K562 (cell line): ENCODE data around the gene SIGLEC7. TPM values are rescaled to one million over a fixed set of nuclear protein-coding genes. Genes with fewer than 3 reads are reported as not detected.

ENCODE experiments used
- ATAC-seq: fragments of 200-7000 bp; cut with Tn5 transposase; 3 replicates; pipeline ENCODE4 v1.9.1; 2020; ENCODE audit warnings: moderate library complexity
- BruUV-seq: library from RNA; stranded (reverse); fragments of 400-500 nt; replicated peaks from 2 replicates; lab custom pipeline; 2021; lab: Mats Ljungman, UMichigan
- CTCF ChIA-PET: fragments of 300-600 bp; formaldehyde crosslinking; extraction: SDS; loops from one replicate; lab custom pipeline; 2021; ENCODE audit warnings: low intra/inter-chr PET ratio; lab: Yijun Ruan, JAX
- POLR2A ChIA-PET: fragments of 300-600, 350-650 bp; sonication (Branson Sonifier 250); formaldehyde crosslinking; extraction: SDS; loops from one replicate; lab custom pipeline; 2021; ENCODE audit warnings: antibody characterized with exemption, inconsistent platforms; lab: Yijun Ruan, JAX
- DNase-seq, 4 experiments: peaks; one replicate each; pipeline versions ENCODE4 v3.0.0 to v3.0.0-alpha.2; 2011 to 2018; ENCODE audit warnings: low spot score in 3 of 4, mixed read lengths in 3 of 4; ENCODE audit errors: extremely low read depth in 1 of 4
- FAIRE-seq: peaks from 2 replicates; lab custom pipeline; 2011; peaks lifted over from hg19 to GRCh38; lab: Jason Lieb, UNC
- H2AFZ ChIP-seq: 2 replicates; pipeline ENCODE4 v1.6.0; 2011; ENCODE audit warnings: low read depth, low read length, control low read depth, inconsistent platforms
- H3K27ac ChIP-seq: fragments of 200-600 bp; 3 replicates; pipeline ENCODE4 v1.8.0; 2011; ENCODE audit warnings: low read depth, mild to moderate bottlenecking, control low read depth, inconsistent platforms, low read length, moderate library complexity, mixed read lengths; ENCODE audit errors: extremely low read depth
- H3K27me3 ChIP-seq, 2 experiments: fragments of 300-600 bp in 1 of 2; 2 replicates in 1 of 2; 3 replicates in 1 of 2; pipeline versions ENCODE4 v1.6.0 to v1.8.0; 2011; ENCODE audit warnings: inconsistent platforms in 2 of 2, low read length in 2 of 2, mild to moderate bottlenecking in 1 of 2, mixed read lengths in 1 of 2, moderate library complexity in 1 of 2; ENCODE audit not compliant: control insufficient read depth in 2 of 2, insufficient read depth in 2 of 2
- H3K36me3 ChIP-seq: fragments of 300-600 bp; 3 replicates; pipeline ENCODE4 v1.8.0; 2011; ENCODE audit warnings: mild to moderate bottlenecking, low read length, inconsistent platforms; ENCODE audit not compliant: control insufficient read depth, insufficient read depth
- H3K4me1 ChIP-seq, 2 experiments: fragments of 200-600 bp in 1 of 2; replicated peaks in 1 of 2; 2 replicates in 1 of 2; 3 replicates in 1 of 2; pipeline versions ENCODE4 v1.5.1 to v1.8.0; 2011; ENCODE audit warnings: inconsistent platforms in 2 of 2, low read length in 2 of 2, mild to moderate bottlenecking in 1 of 2, mixed read lengths in 1 of 2, moderate library complexity in 1 of 2; ENCODE audit not compliant: control insufficient read depth in 2 of 2, insufficient read depth in 2 of 2
- H3K4me2 ChIP-seq: 2 replicates; pipeline ENCODE4 v1.6.1; 2011; ENCODE audit warnings: low read length, control low read depth, inconsistent platforms, mixed read lengths; ENCODE audit not compliant: insufficient read depth
- H3K4me3 ChIP-seq: fragments of 200-600 bp; sonication (generic), shearing (Covaris generic); 2 replicates; pipeline ENCODE4 v1.5.1; 2016; ENCODE audit warnings: control low read depth, inconsistent platforms
- H3K79me2 ChIP-seq: fragments of 200-600 bp; 3 replicates; pipeline ENCODE4 v1.8.0; 2011; ENCODE audit warnings: low read length, inconsistent platforms; ENCODE audit not compliant: control insufficient read depth, insufficient read depth
- H3K9ac ChIP-seq, 2 experiments: 2 replicates each; pipeline versions ENCODE4 v1.6.0 to v1.6.1; 2011; ENCODE audit warnings: low read depth in 2 of 2, low read length in 2 of 2, control low read depth in 1 of 2, inconsistent platforms in 1 of 2, mild to moderate bottlenecking in 1 of 2, mixed read lengths in 1 of 2; ENCODE audit not compliant: insufficient read depth in 1 of 2
- H3K9me1 ChIP-seq: one replicate; pipeline ENCODE4 v1.6.0; 2011; ENCODE audit warnings: inconsistent platforms, mild to moderate bottlenecking, low read length, moderate library complexity; ENCODE audit not compliant: control insufficient read depth, insufficient read depth
- H3K9me3 ChIP-seq: replicated peaks from 2 replicates; pipeline ENCODE4 v1.5.1; 2011; ENCODE audit warnings: low read depth, low read length, inconsistent platforms; ENCODE audit not compliant: control insufficient read depth, insufficient read depth
- H4K20me1 ChIP-seq: replicated peaks from 2 replicates; pipeline ENCODE4 v1.6.1; 2011; ENCODE audit warnings: low read length, inconsistent platforms, mixed read lengths; ENCODE audit not compliant: control insufficient read depth, insufficient read depth
- ATF3 ChIP-seq, 2 experiments: fragments of 450-650 bp in 1 of 2; sonication (generic) in 1 of 2; formaldehyde crosslinking in 1 of 2; IDR thresholded peaks in 1 of 2; conservative IDR thresholded peaks in 1 of 2; 2 replicates each; pipeline versions ENCODE4 v1.6.1 to v1.8.1; 2016 to 2023; ENCODE audit warnings: mild to moderate bottlenecking in 2 of 2, moderate library complexity in 2 of 2, inconsistent platforms in 1 of 2, missing genetic modification reagents in 1 of 2
- CEBPG ChIP-seq, 3 experiments: fragments of 200-800 bp in 1 of 3; sonication (Bioruptor generic) in 1 of 3; sonication (generic) in 1 of 3; formaldehyde crosslinking in 1 of 3; IDR thresholded peaks in 2 of 3; conservative IDR thresholded peaks in 1 of 3; 2 replicates each; pipeline versions ENCODE4 v1.6.1 to v1.8.0; 2016 to 2022; ENCODE audit warnings: missing compliant biosample characterization in 2 of 3, missing genetic modification characterization in 2 of 3, mild to moderate bottlenecking in 1 of 3, missing genetic modification reagents in 1 of 3
- CREB3L1 ChIP-seq: fragments of 450-650 bp; IDR thresholded peaks from 2 replicates; pipeline ENCODE4 v1.6.1; 2014; ENCODE audit warnings: low read depth, mild to moderate bottlenecking, moderate library complexity, borderline replicate concordance
- IRF1 ChIP-seq: sonication (generic); formaldehyde crosslinking; IDR thresholded peaks from 2 replicates; pipeline ENCODE4 v1.8.0; 2022; ENCODE audit warnings: missing genetic modification reagents, mild to moderate bottlenecking, borderline replicate concordance
- NR4A1 ChIP-seq, 2 experiments: fragments of 250-450 bp in 1 of 2; fragments of 450-650 bp in 1 of 2; sonication (Bioruptor Pico) in 1 of 2; IDR thresholded peaks; 2 replicates each; pipeline versions ENCODE4 v1.4.0 to v1.6.1; 2016 to 2020; ENCODE audit warnings: mild to moderate bottlenecking in 2 of 2, missing compliant biosample characterization in 1 of 2, missing genetic modification characterization in 1 of 2, moderate library complexity in 1 of 2
- PML ChIP-seq: IDR thresholded peaks from 2 replicates; pipeline ENCODE4 v1.6.1; 2012; ENCODE audit warnings: low read length, inconsistent platforms
- POLR2AphosphoS5 ChIP-seq: IDR thresholded peaks from 2 replicates; pipeline ENCODE4 v1.6.1; 2011; ENCODE audit warnings: mild to moderate bottlenecking, low read depth, low read length, moderate library complexity; ENCODE audit not compliant: control insufficient read depth, insufficient read depth
- PPARD ChIP-seq: fragments of 250-450 bp; sonication (Bioruptor Pico); IDR thresholded peaks from 2 replicates; pipeline ENCODE4 v1.8.0; 2022; ENCODE audit warnings: inconsistent platforms, mild to moderate bottlenecking, moderate library complexity
- TARDBP ChIP-seq: fragments of 450-650 bp; IDR thresholded peaks from 2 replicates; pipeline ENCODE4 v1.6.1; 2016
- TEAD4 ChIP-seq, 2 experiments: sonication (generic) in 1 of 2; formaldehyde crosslinking in 1 of 2; IDR thresholded peaks; 2 replicates each; pipeline versions ENCODE4 v1.6.1 to v1.8.0; 2012 to 2022; ENCODE audit warnings: borderline replicate concordance in 1 of 2, inconsistent platforms in 1 of 2, low read length in 1 of 2, mild to moderate bottlenecking in 1 of 2, missing genetic modification reagents in 1 of 2
- ZFP36 ChIP-seq: fragments of 150-350 bp; IDR thresholded peaks from 2 replicates; pipeline ENCODE4 v1.6.1; 2018; ENCODE audit warnings: low read length, low read depth; ENCODE audit not compliant: partially characterized antibody
- ZNF316 ChIP-seq: fragments of 450-650 bp; IDR thresholded peaks from 2 replicates; pipeline ENCODE4 v1.6.1; 2016
- ZNF668 ChIP-seq: fragments of 250-450 bp; sonication (Bioruptor Pico); IDR thresholded peaks from 2 replicates; pipeline ENCODE4 v1.8.0; 2022; ENCODE audit warnings: mild to moderate bottlenecking, inconsistent platforms
- WGBS: fragments of 100-300 bp; shearing (Covaris generic); methylation state at CpG from one replicate; pipeline ENCODE4 v1.1.6; 2016; ENCODE audit warnings: low coverage, mixed read lengths; ENCODE audit not compliant: insufficient coverage; ENCODE audit errors: missing lambda C conversion rate; 5-methylcytosine and 5-hydroxymethylcytosine counted together
- in situ Hi-C: fragments of 300-500 bp; cut with MboI; formaldehyde crosslinking; loops from 4 replicates; pipeline ENCODE4 v1.15.0; 2018; ENCODE audit warnings: inconsistent platforms, mixed read lengths
- intact Hi-C: fragments of 100-400 bp; cut with micrococcal nuclease; formaldehyde crosslinking; loops from 2 replicates; pipeline ENCODE4 v1.14.2; 2022
- polyA plus RNA-seq, 8 experiments: library from polyadenylated mRNA; depleted of rRNA in 4 of 8; stranded (reverse) in 5 of 8; unstranded in 3 of 8; fragments of >200 nt; fragmentation: Nextera tagmentation in 2 of 8; fragmentation: Illumina TruSeq in 1 of 8; extraction: Ambion mirVana in 2 of 8; extraction: Trizol in 1 of 8; gene quantifications; 2 replicates each; pipeline versions ENCODE4 v1.2.1 to v1.2.3, GENCODE V29; 2011 to 2014; ENCODE audit warnings: inconsistent platforms in 1 of 8, missing spikeins in 1 of 8
- total RNA-seq, 7 experiments: library from RNA; depleted of rRNA in 6 of 7; stranded (reverse); fragments of >200 nt in 6 of 7; fragmentation: Illumina TruSeq in 2 of 7; extraction: Trizol in 2 of 7; gene quantifications; 2 replicates each; pipeline versions ENCODE4 v1.2.1 to v1.2.3, GENCODE V29; 2011 to 2021; ENCODE audit warnings: low replicate concordance in 1 of 7

Gene SIGLEC7
- total and polyA plus RNA-seq, 9 of the 15 experiments (the other 6 are each of a cell fraction or from before 2014, with no cell fraction given) = 0.10 to 0.12 TPM; not detected in 7

GRCh38 chr19:51136851-51137551 lies 5.1 kb upstream of the SIGLEC7 start:
- H3K27me3 ChIP-seq = peaks cover 11 to 31% of the 10 kb centered on the region in 2 experiments; a peak in 4 of 5 replicates
- no peaks in the 10 kb centered on the region; the same call in 1 of the 2 replicates for H3K9me3 ChIP-seq
- peaks cover 17 to 19% of the 10 kb centered on the region in 2 experiments; a peak in 4 of 5 replicates for H3K4me1 ChIP-seq
- no peak overlapping the region; a peak in 1 of 4 replicates for H3K9ac ChIP-seq
- H3K4me2 ChIP-seq = peak overlapping the region; percentile 29
- H3K9me1 ChIP-seq = no peaks in the 10 kb centered on the region
- intact Hi-C loops (no loop called here), in situ Hi-C loops (no loop called here)
- H4K20me1 ChIP-seq = peaks cover 8% of the 10 kb centered on the region; the same call in 1 of the 2 replicates
- TSS peak; percentile 95 for BruUV-seq
- peak overlapping the region; percentile 89 for H2AFZ ChIP-seq
- ChIA-PET POLR2A (interaction anchor here (0.6 to 1.3 kb wide), 3 partner anchors 11 to 410 kb away, joined by 3 read pairs; no protein-coding TSS in a partner anchor), CTCF (no interaction called here)
- FAIRE-seq (no peak), DNase-seq (peak in 1 of 4 experiments; percentile 28), ATAC-seq (peak; percentile 49; the same call in 2 of the 3 replicates)
- no peak overlapping the region for H3K4me3 ChIP-seq
- peak overlapping the region; percentile 34; the same call in 1 of the 3 replicates for H3K27ac ChIP-seq
- H3K36me3 ChIP-seq = no peaks in the 10 kb centered on the region
- WGBS = 13% methylated on average over 10 of the region's 12 CpGs
- no peaks in the 10 kb centered on the region for H3K79me2 ChIP-seq
- TF ChIP-seq CREB3L1 (no peak), CEBPG (CRISPR knock-in tag; IDR thresholded peaks at IDR 0.05) (no peak), CEBPG (tag; conservative IDR thresholded peaks at IDR 0.05 in 1 of 2, IDR thresholded peaks at IDR 0.05 in 1 of 2) (no peak), ATF3 (IDR thresholded peaks at IDR 0.05) (peak; percentile 8; the same call in 1 of the 2 replicates), ATF3 (CRISPR knock-in tag; conservative IDR thresholded peaks at IDR 0.05) (no peak), NR4A1 (CRISPR knock-in tag; IDR thresholded peaks at IDR 0.05) (no peak), NR4A1 (tag; IDR thresholded peaks at IDR 0.05) (peak; percentile 68; the same call in 1 of the 2 replicates), PML (peak; percentile 90), ZFP36 (no peak), TEAD4 (IDR thresholded peaks at IDR 0.05; ENCODE audit: low read length) (0 out of 2 replicates have a peak, but pooled peaks have one; percentile 5), TEAD4 (CRISPR knock-in tag; IDR thresholded peaks at IDR 0.05; ENCODE audit: borderline replicate concordance) (no peak), ZNF668 (no peak), IRF1 (CRISPR knock-in tag) (no peak), PPARD (CRISPR knock-in tag) (no peak), TARDBP (no peak), ZNF316 (peak; percentile 25; the same call in 1 of the 2 replicates), POLR2AphosphoS5 (peak; percentile 66)
